PC-3 (cell line): ENCODE measurements around the gene GNG8. TPM values are rescaled to one million over a fixed set of nuclear protein-coding genes. Genes with fewer than 3 reads are reported as not detected.

Source experiments
- ATAC-seq: fragments of 200-7000 bp; cut with Tn5 transposase; 2 replicates; pipeline ENCODE4 v1.9.1; 2020; ENCODE audit warnings: mild to moderate bottlenecking, moderate library complexity
- BruUV-seq: library from RNA; stranded (reverse); fragments of 400-500 nt; replicated peaks from 2 replicates; lab custom pipeline; 2021; lab: Mats Ljungman, UMichigan
- CTCF ChIA-PET: fragments of 300-600 bp; sonication (Branson Sonifier 250); formaldehyde crosslinking; loops from one replicate; lab custom pipeline; 2022; ENCODE audit warnings: antibody characterized with exemption; lab: Charles Lee
- POLR2A ChIA-PET: fragments of 300-600 bp; sonication (Branson Sonifier 250); formaldehyde crosslinking; loops from one replicate; lab custom pipeline; 2022; ENCODE audit warnings: antibody characterized with exemption; ENCODE audit not compliant: unreplicated experiment; lab: Charles Lee
- DNase-seq: peaks from one replicate; pipeline ENCODE4 v3.0.0-alpha.2; 2015
- H2AFZ ChIP-seq: fragments of 300-600 bp; sonication (generic); 2 replicates; pipeline ENCODE4 v1.6.0; 2016; ENCODE audit warnings: antibody characterized with exemption, low read length
- H3F3A ChIP-seq: fragments of 300-600 bp; sonication (generic); one replicate; pipeline ENCODE4 v1.6.0; 2017; ENCODE audit warnings: antibody characterized with exemption, low read length, control low read depth, mild to moderate bottlenecking; ENCODE audit not compliant: unreplicated experiment
- H3K27ac ChIP-seq: fragments of 300-600 bp; sonication (generic); 2 replicates; pipeline ENCODE4 v1.5.1; 2016; ENCODE audit warnings: mild to moderate bottlenecking, low read length
- H3K27me3 ChIP-seq: fragments of 300-600 bp; sonication (generic); 2 replicates; pipeline ENCODE4 v1.6.1; 2016; ENCODE audit warnings: low read length, mixed read lengths
- H3K36me3 ChIP-seq: fragments of 300-600 bp; sonication (generic); 2 replicates; pipeline ENCODE4 v1.6.1; 2016; ENCODE audit warnings: low read depth, mixed run types, low read length, mixed read lengths
- H3K4me1 ChIP-seq: fragments of 300-600 bp; sonication (generic); 2 replicates; pipeline ENCODE4 v1.5.1; 2016; ENCODE audit warnings: low read length; ENCODE audit not compliant: insufficient read depth
- H3K4me2 ChIP-seq: fragments of 300-600 bp; sonication (generic); 2 replicates; pipeline ENCODE4 v1.6.0; 2016; ENCODE audit warnings: low read length
- H3K4me3 ChIP-seq: fragments of 300-600 bp; sonication (generic); 2 replicates; pipeline ENCODE4 v1.5.1; 2016; ENCODE audit warnings: mild to moderate bottlenecking, low read length, mixed read lengths
- H3K79me2 ChIP-seq: fragments of 300-600 bp; sonication (generic); 2 replicates; pipeline ENCODE4 v1.6.1; 2017; ENCODE audit warnings: low read length, mixed read lengths
- H3K9ac ChIP-seq: fragments of 300-600 bp; sonication (generic); 2 replicates; pipeline ENCODE4 v1.6.0; 2016; ENCODE audit warnings: mild to moderate bottlenecking, low read length
- H3K9me2 ChIP-seq: fragments of 300-600 bp; sonication (generic); replicated peaks from 2 replicates; pipeline ENCODE4 v1.6.1; 2016; ENCODE audit warnings: mixed run types, low read length, mixed read lengths
- H3K9me3 ChIP-seq: fragments of 300-600 bp; sonication (generic); 2 replicates; pipeline ENCODE4 v1.6.1; 2016; ENCODE audit warnings: low read length, mixed read lengths
- H4K20me1 ChIP-seq: fragments of 300-600 bp; sonication (generic); 2 replicates; pipeline ENCODE4 v1.6.1; 2016; ENCODE audit warnings: low read length, mixed read lengths
- CTCF ChIP-seq: fragments of 300-600 bp; sonication (generic); conservative IDR thresholded peaks from 2 replicates; pipeline ENCODE4 v1.5.1; 2017; ENCODE audit warnings: antibody characterized with exemption, low read depth, mild to moderate bottlenecking, low read length
- EZH2 ChIP-seq: fragments of 300-600 bp; sonication (generic); IDR thresholded peaks from one replicate; pipeline ENCODE4 v1.6.1; 2017; ENCODE audit warnings: antibody characterized with exemption, mild to moderate bottlenecking, low read length; ENCODE audit not compliant: unreplicated experiment
- EZH2phosphoT487 ChIP-seq: fragments of 300-600 bp; sonication (generic); IDR thresholded peaks from 2 replicates; pipeline ENCODE4 v1.6.1; 2018; ENCODE audit warnings: mild to moderate bottlenecking, antibody characterized with exemption, low read length, borderline replicate concordance
- intact Hi-C: fragments of 100-400 bp; cut with micrococcal nuclease; formaldehyde crosslinking; loops from 2 replicates; pipeline ENCODE4 v1.9.0; 2023
- total RNA-seq: library from RNA; depleted of rRNA; stranded (reverse); fragments of >200 nt; gene quantifications from 2 replicates; pipeline ENCODE4 v1.2.3, GENCODE V29; 2014

Gene GNG8
- total RNA-seq, 1 experiment from 2014 or later, result not detected

- Histone ChIP-seq H3K9me2 (no peaks in the 10 kb centered on the region), H3K4me2 (no peak overlapping the region), H3K4me1 (no peaks in the 10 kb centered on the region), H3F3A (no peaks in the 10 kb centered on the region), H3K4me3 (no peak overlapping the region), H2AFZ (no peak overlapping the region), H3K9me3 (no peaks in the 10 kb centered on the region), H3K36me3 (peaks cover 3% of the 10 kb centered on the region; the same call in 1 of the 2 replicates), H4K20me1 (no peaks in the 10 kb centered on the region), H3K9ac (no peak overlapping the region), H3K79me2 (no peaks in the 10 kb centered on the region), H3K27me3 (no peaks in the 10 kb centered on the region), H3K27ac (no peak overlapping the region)
- DNase-seq (no peak), ATAC-seq (no peak)
- intact Hi-C loops, result no loop called here
- TF ChIP-seq EZH2, result no peak
- no peak for TF ChIP-seq CTCF
- no peak for TF ChIP-seq EZH2phosphoT487
- no TSS peak for BruUV-seq
- ChIA-PET POLR2A (no interaction called here), CTCF (no interaction called here)
Observed at GRCh38 chr19:46610851-46611770, 24.9 kb downstream of the GNG8 start.

GRCh38 chr19:46610413-46610775 is 25.6 kb downstream of the GNG8 start:
- Histone ChIP-seq H3K4me3 (no peak overlapping the region), H3K9me2 (no peaks in the 10 kb centered on the region), H3K4me1 (no peaks in the 10 kb centered on the region), H3K4me2 (no peak overlapping the region), H3K79me2 (peaks cover 2% of the 10 kb centered on the region), H2AFZ (no peak overlapping the region), H3F3A (no peaks in the 10 kb centered on the region), H3K27ac (no peak overlapping the region), H3K27me3 (no peaks in the 10 kb centered on the region), H3K9me3 (no peaks in the 10 kb centered on the region), H3K36me3 (peaks cover 10% of the 10 kb centered on the region; the same call in 1 of the 2 replicates), H4K20me1 (0 out of 2 replicates have a peak, but pooled peaks cover 2% of the 10 kb centered on the region), H3K9ac (no peak overlapping the region)
- TF ChIP-seq CTCF (no peak), EZH2phosphoT487 (no peak), EZH2 (no peak)
- intact Hi-C loops, result no loop called here
- DNase-seq (no peak), ATAC-seq (no peak)
- no TSS peak for BruUV-seq
- CTCF ChIA-PET, result no interaction called here
- POLR2A ChIA-PET, result no interaction called here
